Hepatocyte (in vitro differentiated cells): ENCODE results near the gene SPINK6. TPM values are rescaled to one million over a fixed set of nuclear protein-coding genes. Genes with fewer than 3 reads are reported as not detected.
A peak's percentile ranks its signal among the peaks of the same experiment; 100 is the strongest.

Experiments used
- DNase-seq: peaks from one replicate; pipeline ENCODE4 v3.0.0-alpha.2; 2016; ENCODE audit warnings: low spot score
- H2AFZ ChIP-seq: fragments of 200-600 bp; sonication (generic); 2 replicates; pipeline ENCODE4 v1.6.0; 2016; ENCODE audit warnings: antibody characterized with exemption, mild to moderate bottlenecking
- H3K27ac ChIP-seq: fragments of 200-600 bp; sonication (generic); 2 replicates; pipeline ENCODE4 v1.5.1; 2016; ENCODE audit warnings: mild to moderate bottlenecking
- H3K27me3 ChIP-seq: fragments of 200-600 bp; sonication (generic); 2 replicates; pipeline ENCODE4 v1.6.1; 2016
- H3K36me3 ChIP-seq: fragments of 200-600 bp; sonication (generic); replicated peaks from 2 replicates; pipeline ENCODE4 v1.5.1; 2016; ENCODE audit warnings: low read depth; ENCODE audit not compliant: insufficient read depth
- H3K4me1 ChIP-seq: fragments of 200-600 bp; sonication (generic); 2 replicates; pipeline ENCODE4 v1.5.1; 2016; ENCODE audit warnings: mild to moderate bottlenecking, moderate library complexity; ENCODE audit not compliant: insufficient read depth
- H3K4me2 ChIP-seq: fragments of 200-600 bp; sonication (generic); 2 replicates; pipeline ENCODE4 v1.6.0; 2016
- H3K4me3 ChIP-seq: fragments of 200-600 bp; sonication (generic); 2 replicates; pipeline ENCODE4 v1.5.1; 2016; ENCODE audit warnings: mild to moderate bottlenecking
- H3K79me2 ChIP-seq: fragments of 200-600 bp; sonication (generic); 2 replicates; pipeline ENCODE4 v1.6.0; 2017; ENCODE audit warnings: mild to moderate bottlenecking
- H3K9me2 ChIP-seq: fragments of 200-600 bp; sonication (generic); replicated peaks from 2 replicates; pipeline ENCODE4 v1.6.0; 2017; ENCODE audit warnings: mild to moderate bottlenecking; ENCODE audit not compliant: insufficient read depth
- H3K9me3 ChIP-seq: fragments of 200-600 bp; sonication (generic); 2 replicates; pipeline ENCODE4 v1.5.1; 2016; ENCODE audit warnings: low read depth, mild to moderate bottlenecking
- H4K20me1 ChIP-seq: fragments of 200-600 bp; sonication (generic); 2 replicates; pipeline ENCODE4 v1.6.0; 2016; ENCODE audit warnings: mild to moderate bottlenecking; ENCODE audit not compliant: insufficient read depth, poor library complexity, severe bottlenecking
- CTCF ChIP-seq: fragments of 200-600 bp; sonication (generic); IDR thresholded peaks from 2 replicates; pipeline ENCODE4 v1.5.1; 2016; ENCODE audit warnings: antibody characterized with exemption, mild to moderate bottlenecking; ENCODE audit not compliant: poor library complexity
- EZH2 ChIP-seq: fragments of 200-600 bp; sonication (generic); IDR thresholded peaks from 2 replicates; pipeline ENCODE4 v1.6.1; 2016; ENCODE audit warnings: antibody characterized with exemption, mild to moderate bottlenecking, borderline replicate concordance
- EZH2phosphoT487 ChIP-seq: fragments of 200-600 bp; sonication (generic); IDR thresholded peaks from one replicate; pipeline ENCODE4 v1.6.1; 2018; ENCODE audit warnings: antibody characterized with exemption, mild to moderate bottlenecking, low read depth, moderate library complexity; ENCODE audit not compliant: unreplicated experiment, severe bottlenecking
- WGBS: methylation state at CpG from one replicate; pipeline ENCODE4 v1.1.6; 2016; ENCODE audit warnings: low lambda C conversion rate; ENCODE audit errors: missing lambda C conversion rate; 5-methylcytosine and 5-hydroxymethylcytosine counted together
- polyA plus RNA-seq: library from polyadenylated mRNA; unstranded; fragments of >200 nt; fragmentation: Nextera tagmentation; extraction: Ambion mirVana; gene quantifications from 2 replicates; pipeline ENCODE4 v1.2.1, GENCODE V29; 2016
- total RNA-seq: library from RNA; depleted of rRNA; stranded (reverse); fragments of >200 nt; gene quantifications from 2 replicates; pipeline ENCODE4 v1.2.3, GENCODE V29; 2014

Gene SPINK6
- total and polyA plus RNA-seq, 2 experiments from 2014 or later: not detected

- Histone ChIP-seq H3K36me3 (no peaks in the 10 kb centered on the region), H3K27me3 (no peaks in the 10 kb centered on the region), H3K9me2 (no peaks in the 10 kb centered on the region), H3K4me1 (no peaks in the 10 kb centered on the region), H3K27ac (no peak overlapping the region), H2AFZ (no peak overlapping the region), H3K79me2 (no peaks in the 10 kb centered on the region), H3K9me3 (no peaks in the 10 kb centered on the region), H3K4me3 (no peak overlapping the region), H3K4me2 (no peak overlapping the region), H4K20me1 (no peaks in the 10 kb centered on the region)
- no peak for DNase-seq
- WGBS: 95% methylated on average over 1 of the region's 1 CpG
- TF ChIP-seq EZH2phosphoT487 (no peak), EZH2 (no peak), CTCF (no peak)
Observed at GRCh38 chr5:148206620-148207019, 3.8 kb downstream of the SPINK6 start.

- H4K20me1 ChIP-seq: no peaks in the 10 kb centered on the region
- no peak overlapping the region for H3K4me3 ChIP-seq
- H2AFZ ChIP-seq: no peak overlapping the region
- no peaks in the 10 kb centered on the region for H3K4me1 ChIP-seq
- no peaks in the 10 kb centered on the region for H3K36me3 ChIP-seq
- no peaks in the 10 kb centered on the region for H3K27me3 ChIP-seq
- DNase-seq: no peak
- H3K9me2 ChIP-seq: no peaks in the 10 kb centered on the region
- no peaks in the 10 kb centered on the region for H3K79me2 ChIP-seq
- TF ChIP-seq EZH2: no peak
- no peak for TF ChIP-seq EZH2phosphoT487
- no peak for TF ChIP-seq CTCF
- H3K4me2 ChIP-seq: no peak overlapping the region
- no peak overlapping the region for H3K27ac ChIP-seq
- no peaks in the 10 kb centered on the region for H3K9me3 ChIP-seq
Observed at GRCh38 chr5:148208226-148208625, 5.4 kb downstream of the SPINK6 start.

GRCh38 chr5:148209151-148209770 is 6.4 kb downstream of the SPINK6 start:
- no peaks in the 10 kb centered on the region for H3K79me2 ChIP-seq
- peak; percentile 16 for DNase-seq
- H3K9me2 ChIP-seq: no peaks in the 10 kb centered on the region
- WGBS: 44% methylated on average over 3 of the region's 3 CpGs
- no peaks in the 10 kb centered on the region for H3K9me3 ChIP-seq
- H3K4me3 ChIP-seq: no peak overlapping the region
- no peaks in the 10 kb centered on the region for H3K36me3 ChIP-seq
- H4K20me1 ChIP-seq: no peaks in the 10 kb centered on the region
- H3K4me1 ChIP-seq: no peaks in the 10 kb centered on the region
- no peak overlapping the region for H3K4me2 ChIP-seq
- H3K27ac ChIP-seq: no peak overlapping the region
- TF ChIP-seq CTCF (no peak), EZH2phosphoT487 (no peak), EZH2 (no peak)
- H2AFZ ChIP-seq: no peak overlapping the region
- H3K27me3 ChIP-seq: no peaks in the 10 kb centered on the region
